Activated CD8-positive, alpha-beta memory T cell treated with anti-CD3 and anti-CD28 coated beads, Interleukin-2, amount 10 ng/mL, durations not matched to agents 7 days and 5 days (primary cell): ENCODE results near the gene FGD2. TPM values are rescaled to one million over a fixed set of nuclear protein-coding genes. Genes with fewer than 3 reads are reported as not detected.

Source experiments
- ATAC-seq: fragments of 150-1000 bp; cut with Tn5 transposase; one replicate; pipeline ENCODE4 v1.10.0; 2021; ENCODE audit warnings: moderate library complexity
- CTCF ChIA-PET: fragments of 350-600 bp; sonication (Branson Sonifier 250); formaldehyde crosslinking; loops from one replicate; lab custom pipeline; 2021; ENCODE audit warnings: antibody characterized with exemption; lab: Charles Lee
- DNase-seq: peaks from one replicate; pipeline ENCODE4 v3.0.0-alpha.2; 2020
- H3K27ac Mint-ChIP-seq: one replicate; pipeline ENCODE4 v1.8.0; 2021; ENCODE audit warnings: mild to moderate bottlenecking, mixed read lengths
- H3K27me3 Mint-ChIP-seq: one replicate; pipeline ENCODE4 v1.8.0; 2021; ENCODE audit warnings: mixed read lengths
- H3K36me3 Mint-ChIP-seq: one replicate; pipeline ENCODE4 v1.8.0; 2021; ENCODE audit warnings: mild to moderate bottlenecking, mixed read lengths
- H3K4me1 Mint-ChIP-seq: one replicate; pipeline ENCODE4 v1.8.0; 2021; ENCODE audit warnings: mixed read lengths
- H3K4me3 Mint-ChIP-seq: one replicate; pipeline ENCODE4 v1.8.0; 2021; ENCODE audit warnings: mild to moderate bottlenecking, moderate library complexity, mixed read lengths
- H3K9me3 Mint-ChIP-seq: one replicate; pipeline ENCODE4 v1.8.0; 2022; ENCODE audit warnings: low read depth, mixed read lengths
- total RNA-seq, 2 experiments: library from RNA; stranded (reverse); gene quantifications; one replicate each; pipeline ENCODE4 v1.2.3, GENCODE V29; 2021

The FGD2 gene
- total RNA-seq, 2 experiments from 2014 or later: 15.6 to 26.3 TPM

GRCh38 chr6:37020812-37021211 is 15.4 kb downstream of the FGD2 start:
- H3K36me3 Mint-ChIP-seq: peaks cover 30% of the 10 kb centered on the region
- no peaks in the 10 kb centered on the region for H3K9me3 Mint-ChIP-seq
- ATAC-seq: no peak
- no peaks in the 10 kb centered on the region for H3K27me3 Mint-ChIP-seq
- DNase-seq: no peak
- H3K27ac Mint-ChIP-seq: peak overlapping the region; percentile 85
- H3K4me3 Mint-ChIP-seq: no peak overlapping the region
- CTCF ChIA-PET: interaction anchor here (1.0 to 20.7 kb wide), 17 partner anchors 17 to 416 kb away, joined by 3 to 899 read pairs (median 12); partner anchors contain the start of genes C6orf89, FGD2, MTCH1 and PIM1
- H3K4me1 Mint-ChIP-seq: peaks cover 73% of the 10 kb centered on the region

DNA sequence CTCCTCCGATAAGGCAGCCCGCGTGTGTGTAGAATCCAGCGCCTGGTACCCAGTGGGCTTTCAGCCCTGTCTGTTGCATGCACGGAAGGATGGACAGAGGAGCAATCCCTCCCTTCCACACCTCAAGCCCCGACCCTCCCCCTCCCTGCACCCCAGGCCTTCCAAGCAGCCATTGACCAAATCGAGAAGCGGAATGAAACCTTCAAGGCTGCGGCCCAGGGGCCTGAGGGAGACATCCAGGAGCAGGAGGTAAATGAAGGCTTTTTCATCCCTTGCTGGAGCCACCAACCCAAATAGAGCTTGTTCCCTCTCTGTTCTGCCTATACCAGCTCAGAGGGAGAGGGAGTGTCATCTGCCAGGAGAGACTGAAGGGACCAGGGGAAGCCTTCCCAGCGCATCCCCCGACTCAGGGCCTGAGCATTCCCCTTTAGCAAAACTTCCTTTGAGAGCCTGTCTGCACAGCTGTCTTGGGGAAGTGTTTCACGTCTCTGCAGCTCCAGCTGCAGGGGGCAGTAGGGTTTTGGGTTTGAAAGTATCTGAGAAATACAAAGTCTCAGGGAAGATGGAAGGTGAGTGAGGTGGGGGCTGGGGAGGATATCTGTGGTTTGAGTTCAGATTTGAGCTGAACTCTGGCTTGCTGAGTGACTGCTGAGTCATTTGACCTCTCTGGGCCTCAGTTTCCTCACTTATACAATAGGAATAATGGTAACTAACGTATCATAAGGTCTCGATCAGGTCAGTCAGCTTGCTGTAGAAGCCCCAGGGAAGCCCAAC is 16.1 kb downstream of the FGD2 start:
- Mint-ChIP-seq H3K36me3 (peaks cover 33% of the 10 kb centered on the region), H3K27me3 (no peaks in the 10 kb centered on the region), H3K9me3 (no peaks in the 10 kb centered on the region), H3K4me1 (peaks cover 81% of the 10 kb centered on the region), H3K4me3 (no peak overlapping the region), H3K27ac (peak overlapping the region; percentile 85)
- ATAC-seq (peak; percentile 32), DNase-seq (peak; percentile 90)
- CTCF ChIA-PET: interaction anchor here (0.6 to 20.7 kb wide), 32 partner anchors 18 to 415 kb away, joined by 3 to 899 read pairs (median 4); partner anchors contain the start of genes C6orf89, FGD2, MTCH1 and PIM1

DNA sequence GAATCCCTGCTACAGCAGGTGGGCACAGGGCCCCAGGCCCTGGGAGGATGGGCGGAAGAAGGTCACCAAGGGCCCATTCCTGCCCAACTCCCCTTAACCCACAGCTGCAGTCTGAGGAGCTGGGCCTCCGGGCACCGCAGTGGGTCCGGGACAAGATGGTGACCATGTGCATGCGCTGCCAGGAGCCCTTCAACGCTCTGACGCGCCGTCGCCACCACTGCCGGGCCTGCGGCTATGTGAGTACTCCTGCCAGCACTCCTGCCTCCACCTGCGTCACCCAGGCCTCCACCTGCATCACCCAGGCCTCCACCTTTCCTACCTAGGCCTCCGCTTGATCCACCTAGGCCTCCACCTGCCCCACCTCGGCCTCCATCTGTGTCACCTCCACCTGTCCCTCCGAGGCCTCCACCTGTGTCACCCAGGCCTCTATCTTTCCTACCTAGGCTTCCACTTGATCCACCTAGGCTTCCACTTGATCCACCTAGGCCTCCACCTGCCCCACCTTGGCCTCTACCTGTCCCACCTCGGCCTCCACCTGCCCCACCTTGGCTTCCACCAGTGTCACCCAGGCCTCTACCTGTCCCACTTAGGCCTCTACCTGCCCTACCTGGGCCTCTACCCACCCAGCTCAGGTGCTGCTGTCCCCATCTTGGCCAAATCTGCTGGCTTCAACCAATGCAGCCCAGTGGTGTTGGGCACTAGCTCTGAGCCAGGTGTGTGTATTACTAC is 16.8 kb downstream of the FGD2 start:
- H3K27ac Mint-ChIP-seq: peak overlapping the region; percentile 85
- ATAC-seq: no peak
- no peaks in the 10 kb centered on the region for H3K9me3 Mint-ChIP-seq
- CTCF ChIA-PET: interaction anchor here (0.6 to 20.7 kb wide), 31 partner anchors 18 to 415 kb away, joined by 3 to 899 read pairs (median 4); partner anchors contain the start of genes C6orf89, FGD2, MTCH1 and PIM1
- no peak overlapping the region for H3K4me3 Mint-ChIP-seq
- H3K27me3 Mint-ChIP-seq: no peaks in the 10 kb centered on the region
- peaks cover 86% of the 10 kb centered on the region for H3K4me1 Mint-ChIP-seq
- no peak for DNase-seq
- H3K36me3 Mint-ChIP-seq: peaks cover 33% of the 10 kb centered on the region

DNA sequence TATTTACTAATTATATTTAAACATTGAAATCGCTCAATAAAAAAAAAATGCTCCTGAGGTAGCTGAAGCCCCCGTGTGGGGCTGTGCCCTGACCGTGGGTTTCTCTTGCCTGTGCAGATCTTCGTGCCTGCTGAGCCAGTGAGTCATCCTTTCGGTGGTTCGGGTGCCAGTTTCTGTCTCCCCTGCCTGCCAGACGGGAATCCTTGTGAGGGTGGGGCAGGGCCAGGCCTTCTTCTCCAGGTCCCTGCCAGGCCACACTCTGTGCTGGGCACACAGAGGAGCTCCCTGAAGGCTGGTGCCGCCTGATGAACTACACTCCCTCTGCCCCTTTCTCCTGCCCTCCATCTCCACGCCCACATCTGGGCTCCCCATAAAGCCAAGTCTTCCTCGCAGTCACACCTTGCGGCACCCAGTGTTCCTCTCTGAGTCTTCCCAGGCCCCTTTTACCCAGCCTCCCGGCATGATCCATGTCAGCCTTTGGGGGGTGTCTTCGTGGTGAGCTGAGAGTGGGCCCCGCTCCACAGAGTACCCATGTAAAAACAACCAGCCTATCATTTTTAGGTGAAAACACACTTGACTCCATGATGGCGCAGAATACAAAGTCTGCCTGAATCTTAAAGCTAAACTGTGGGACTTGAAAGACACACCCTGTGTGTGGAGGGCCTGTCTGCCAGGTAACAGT is 19.3 kb downstream of the FGD2 start:
- no peak overlapping the region for H3K4me3 Mint-ChIP-seq
- peak overlapping the region; percentile 77 for H3K27ac Mint-ChIP-seq
- H3K9me3 Mint-ChIP-seq: no peaks in the 10 kb centered on the region
- no peaks in the 10 kb centered on the region for H3K27me3 Mint-ChIP-seq
- DNase-seq: peak; percentile 72
- peaks cover 82% of the 10 kb centered on the region for H3K4me1 Mint-ChIP-seq
- ATAC-seq: peak; percentile 51
- CTCF ChIA-PET: interaction anchor here (0.7 to 20.7 kb wide), 8 partner anchors 20 to 289 kb away, joined by 3 to 899 read pairs (median 136); partner anchors contain the start of genes C6orf89, PIM1, PPIL1 and TBC1D22B
- H3K36me3 Mint-ChIP-seq: peaks cover 36% of the 10 kb centered on the region

DNA sequence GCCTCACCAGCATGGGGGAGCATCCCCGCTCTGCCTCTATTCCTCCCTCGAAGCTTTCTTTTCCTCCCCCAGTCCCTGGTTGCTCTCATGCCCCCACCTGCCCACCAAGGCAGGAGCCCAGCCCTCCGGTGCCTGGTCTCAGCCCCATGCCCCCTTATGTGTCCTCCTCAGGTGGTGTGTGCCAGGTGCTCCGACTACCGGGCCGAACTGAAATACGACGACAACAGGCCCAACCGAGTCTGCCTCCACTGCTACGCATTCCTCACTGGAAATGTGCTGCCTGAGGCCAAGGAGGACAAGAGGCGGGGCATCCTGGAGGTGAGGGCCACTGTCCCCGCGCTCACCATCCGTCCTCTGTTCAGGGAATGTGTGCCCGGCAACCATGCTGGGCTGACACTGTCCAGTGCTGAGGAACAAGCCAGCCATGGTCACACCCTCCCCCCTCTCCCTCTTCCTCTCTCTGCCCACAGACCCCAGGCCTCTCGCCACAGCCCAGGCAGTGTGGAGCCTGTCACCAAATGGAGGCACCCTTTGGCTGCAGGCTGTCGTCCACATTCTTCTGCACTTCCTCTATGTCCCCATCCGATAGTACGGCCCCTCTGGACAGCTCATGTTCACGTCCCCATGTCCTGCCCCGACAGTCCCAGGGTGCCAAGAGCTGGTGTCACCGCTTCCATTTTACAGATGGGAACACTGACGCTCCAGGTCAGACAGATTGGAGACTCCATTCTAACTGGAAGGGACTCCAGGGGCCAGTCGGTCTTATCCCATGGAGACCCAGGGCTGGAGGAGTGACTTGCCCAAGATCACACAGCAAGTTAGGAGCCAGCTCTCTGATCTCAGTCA is 20.4 kb downstream of the FGD2 start:
- H3K4me1 Mint-ChIP-seq: peaks cover 84% of the 10 kb centered on the region
- peaks cover 3% of the 10 kb centered on the region for H3K9me3 Mint-ChIP-seq

DNA sequence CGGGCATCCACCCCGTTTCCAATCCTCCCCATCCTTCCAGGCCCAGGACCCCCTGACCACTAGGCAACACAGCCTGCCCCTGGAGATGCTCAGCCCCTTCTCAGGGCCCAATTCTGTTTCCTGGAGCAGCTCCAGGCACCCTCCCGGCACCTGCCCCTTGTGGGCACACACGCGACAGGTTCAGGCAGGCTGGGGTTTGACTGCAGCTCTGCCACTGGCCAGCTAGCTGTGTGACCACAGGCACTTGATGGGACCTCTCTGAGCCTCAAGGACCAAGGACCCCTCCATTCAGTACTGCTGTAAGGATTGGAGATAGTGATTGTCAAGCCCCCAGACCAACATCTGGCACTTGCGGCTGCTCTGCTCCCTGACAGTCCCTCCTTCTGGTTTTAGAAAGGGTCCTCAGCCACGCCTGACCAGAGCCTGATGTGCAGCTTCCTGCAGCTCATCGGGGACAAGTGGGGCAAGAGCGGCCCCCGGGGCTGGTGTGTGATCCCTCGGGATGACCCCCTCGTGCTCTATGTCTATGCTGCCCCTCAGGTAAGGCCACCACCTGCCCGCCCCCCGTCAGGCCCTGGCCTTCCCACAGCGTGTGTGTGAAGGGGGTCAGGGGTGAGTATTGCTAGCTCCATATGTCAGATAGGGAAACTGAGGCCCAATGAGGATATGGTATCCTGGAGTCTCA is 21.7 kb downstream of the FGD2 start:
- H3K27ac Mint-ChIP-seq: peak overlapping the region; percentile 72
- DNase-seq: no peak
- no peaks in the 10 kb centered on the region for H3K27me3 Mint-ChIP-seq
- CTCF ChIA-PET: interaction anchor here (2.9 to 20.7 kb wide), 4 partner anchors 9 to 180 kb away, joined by 17 to 899 read pairs (median 517); partner anchors contain the start of gene PIM1
- H3K36me3 Mint-ChIP-seq: peaks cover 44% of the 10 kb centered on the region
- peaks cover 76% of the 10 kb centered on the region for H3K4me1 Mint-ChIP-seq
- no peak overlapping the region for H3K4me3 Mint-ChIP-seq
- H3K9me3 Mint-ChIP-seq: peaks cover 3% of the 10 kb centered on the region
- no peak for ATAC-seq

More for the DNA sequence above, 20.4 kb downstream of the FGD2 start:
- DNase-seq: no peak
- Mint-ChIP-seq H3K27ac (peak overlapping the region; percentile 69), H3K27me3 (no peaks in the 10 kb centered on the region), H3K36me3 (peaks cover 41% of the 10 kb centered on the region), H3K4me3 (no peak overlapping the region)
- CTCF ChIA-PET: interaction anchor here (0.7 to 20.7 kb wide), 8 partner anchors 7 to 288 kb away, joined by 3 to 899 read pairs (median 10); partner anchors contain the start of genes PIM1, TBC1D22B and TMEM217
- no peak for ATAC-seq

DNA sequence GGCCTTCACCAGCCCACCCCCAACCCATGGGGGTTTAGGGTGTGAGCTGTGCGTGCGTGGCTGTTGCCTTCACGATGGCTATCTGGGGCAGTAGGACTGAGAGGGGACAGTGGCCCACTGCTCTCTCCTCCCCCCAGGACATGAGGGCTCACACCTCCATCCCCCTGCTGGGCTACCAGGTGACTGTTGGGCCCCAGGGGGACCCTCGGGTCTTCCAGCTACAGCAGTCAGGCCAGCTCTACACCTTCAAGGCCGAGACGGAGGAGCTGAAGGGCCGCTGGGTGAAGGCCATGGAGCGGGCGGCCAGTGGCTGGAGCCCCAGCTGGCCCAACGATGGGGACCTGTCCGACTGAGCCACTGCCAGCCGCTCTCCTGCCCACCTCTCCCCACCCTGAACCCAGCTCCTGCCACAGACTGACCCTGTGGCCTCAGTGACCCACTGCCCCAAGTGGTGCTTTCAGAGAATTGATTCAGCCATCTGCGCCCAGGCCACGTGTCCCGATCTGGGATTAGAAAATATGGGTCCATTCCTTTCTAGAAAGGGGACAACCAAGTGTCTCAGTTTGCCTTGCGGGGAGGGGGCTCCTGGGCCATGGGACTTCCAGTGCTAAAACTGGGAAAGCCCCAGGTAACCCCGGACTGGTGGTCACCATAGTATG is 22.5 kb downstream of the FGD2 start:
- Mint-ChIP-seq H3K27me3 (no peaks in the 10 kb centered on the region), H3K4me1 (peaks cover 74% of the 10 kb centered on the region), H3K9me3 (peaks cover 3% of the 10 kb centered on the region), H3K27ac (no peak overlapping the region), H3K4me3 (no peak overlapping the region), H3K36me3 (peaks cover 41% of the 10 kb centered on the region)
- ATAC-seq (no peak), DNase-seq (no peak)
- CTCF ChIA-PET: interaction anchor here (2.9 to 20.7 kb wide), 4 partner anchors 10 to 179 kb away, joined by 17 to 899 read pairs (median 517); partner anchors contain the start of gene PIM1

DNA sequence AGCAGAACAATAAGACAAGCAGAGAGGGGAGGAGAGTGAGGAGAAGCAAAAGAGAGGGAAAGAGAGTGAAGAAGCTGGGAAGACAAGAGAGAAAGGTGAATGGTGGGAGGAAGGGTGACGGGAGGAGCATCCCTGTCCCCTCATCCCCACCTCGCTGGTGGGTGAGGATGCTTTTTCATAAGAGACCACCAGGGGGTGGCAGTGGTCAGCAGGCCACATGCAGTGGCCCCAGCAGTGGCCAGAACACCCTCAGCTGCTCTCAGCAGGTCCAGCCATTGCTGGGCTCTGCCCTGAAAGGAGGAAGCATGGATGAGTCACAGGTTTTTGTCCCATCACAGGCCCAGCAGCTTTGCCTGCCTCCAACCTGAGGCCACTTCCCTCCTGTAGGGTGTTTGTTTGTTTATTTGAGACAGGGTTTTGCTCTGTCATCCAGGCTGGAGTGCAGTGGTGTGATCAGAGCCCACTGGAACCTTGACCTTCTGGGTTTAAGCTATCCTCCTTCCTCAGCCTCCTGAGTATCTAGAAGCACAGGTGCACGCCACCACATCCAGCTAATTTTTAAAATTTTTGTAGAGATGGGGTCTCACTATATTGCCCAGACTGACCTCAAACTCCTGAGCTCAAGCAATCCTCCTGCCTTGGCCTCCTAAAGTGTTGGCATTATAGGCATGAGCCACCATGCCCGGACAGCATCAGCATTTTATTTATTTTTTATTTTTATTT is 24.0 kb downstream of the FGD2 start:
- CTCF ChIA-PET: interaction anchor here (0.7 to 32.5 kb wide), 14 partner anchors 4 to 286 kb away, joined by 3 to 899 read pairs (median 4); partner anchors contain the start of gene PIM1
- Mint-ChIP-seq H3K4me1 (peaks cover 75% of the 10 kb centered on the region), H3K36me3 (peaks cover 44% of the 10 kb centered on the region), H3K9me3 (peaks cover 5% of the 10 kb centered on the region), H3K27me3 (no peaks in the 10 kb centered on the region), H3K27ac (peak overlapping the region; percentile 73), H3K4me3 (no peak overlapping the region)
- ATAC-seq (peak; percentile 71), DNase-seq (peak; percentile 80)

DNA sequence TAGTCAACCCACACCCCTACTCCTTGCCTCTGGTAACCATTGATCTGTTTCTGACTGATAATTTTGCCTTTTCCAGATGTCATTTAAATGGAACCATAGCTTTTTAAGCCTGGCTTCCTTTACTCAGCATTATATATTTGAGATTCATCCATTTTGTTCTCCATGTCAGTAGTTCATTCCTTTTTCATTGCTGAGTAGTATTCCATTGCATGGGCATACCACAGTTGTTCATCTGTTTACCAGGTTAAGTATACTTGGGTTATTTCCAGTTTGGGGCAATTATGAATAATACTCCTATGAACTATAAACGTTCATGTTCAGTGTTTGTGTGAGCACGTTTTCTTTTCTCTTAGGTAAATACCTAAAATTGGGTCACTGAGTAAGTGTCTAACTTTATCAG is 25.1 kb downstream of the FGD2 start:
- peak overlapping the region; percentile 77 for H3K27ac Mint-ChIP-seq
- no peak for ATAC-seq
- peaks cover 5% of the 10 kb centered on the region for H3K9me3 Mint-ChIP-seq
- CTCF ChIA-PET: interaction anchor here (1.4 to 32.5 kb wide), 6 partner anchors 5 to 177 kb away, joined by 4 to 899 read pairs (median 517); partner anchors contain the start of gene PIM1
- H3K4me3 Mint-ChIP-seq: no peak overlapping the region
- peaks cover 69% of the 10 kb centered on the region for H3K4me1 Mint-ChIP-seq
- DNase-seq: no peak
- H3K27me3 Mint-ChIP-seq: no peaks in the 10 kb centered on the region
- peaks cover 40% of the 10 kb centered on the region for H3K36me3 Mint-ChIP-seq

- Mint-ChIP-seq H3K27me3 (no peaks in the 10 kb centered on the region), H3K4me1 (peaks cover 58% of the 10 kb centered on the region), H3K36me3 (peaks cover 35% of the 10 kb centered on the region), H3K9me3 (peaks cover 5% of the 10 kb centered on the region), H3K4me3 (no peak overlapping the region), H3K27ac (peak overlapping the region; percentile 73)
- no peak for ATAC-seq
- CTCF ChIA-PET: interaction anchor here (19.6 to 32.5 kb wide), 4 partner anchors 7 to 175 kb away, joined by 424 to 899 read pairs (median 610); partner anchors contain the start of gene PIM1
- no peak for DNase-seq
Observed at GRCh38 chr6:37032239-37032638, 26.8 kb downstream of the FGD2 start.
